ENCODE measurements around the gene RHBDD1.
"Not testable (repeated sequence)": the region's sequence is repeated elsewhere in the genome, so short reads cannot be mapped to it uniquely, and the experiment has no call there.

RHBDD1 gene

GRCh38 chr2:226829721-226830631 is 5.9 kb upstream of the RHBDD1 start:
- Mint-ChIP-seq H3K36me3 (peaks cover 19% of the 10 kb centered on the region), H3K27ac (peak overlapping the region; percentile 33)
- no peak for ATAC-seq

GRCh38 chr2:226831266-226831665 is 4.6 kb upstream of the RHBDD1 start:
- peaks cover 15% of the 10 kb centered on the region for H3K4me1 Mint-ChIP-seq
- no peaks in the 10 kb centered on the region for H3K9me3 Mint-ChIP-seq
- peaks cover 19% of the 10 kb centered on the region for H3K36me3 Mint-ChIP-seq
- no peak overlapping the region for H3K27ac Mint-ChIP-seq
- H3K4me3 Mint-ChIP-seq: no peak overlapping the region
- H3K27me3 Mint-ChIP-seq: no peaks in the 10 kb centered on the region
- ATAC-seq: no peak

More at GRCh38 chr2:226829721-226830631, 5.9 kb upstream of the RHBDD1 start:
- Mint-ChIP-seq H3K4me3 (no peak overlapping the region), H3K9me3 (no peaks in the 10 kb centered on the region), H3K4me1 (peaks cover 15% of the 10 kb centered on the region), H3K27me3 (no peaks in the 10 kb centered on the region)

GRCh38 chr2:226832061-226832460 is 3.8 kb upstream of the RHBDD1 start:
- H3K27ac Mint-ChIP-seq: no peak overlapping the region
- ATAC-seq: no peak
- peaks cover 19% of the 10 kb centered on the region for H3K36me3 Mint-ChIP-seq
- H3K27me3 Mint-ChIP-seq: no peaks in the 10 kb centered on the region
- peaks cover 19% of the 10 kb centered on the region for H3K4me1 Mint-ChIP-seq
- H3K4me3 Mint-ChIP-seq: no peak overlapping the region
- no peaks in the 10 kb centered on the region for H3K9me3 Mint-ChIP-seq

- Mint-ChIP-seq H3K36me3 (peaks cover 19% of the 10 kb centered on the region), H3K27ac (peak overlapping the region; percentile 99), H3K4me1 (peaks cover 36% of the 10 kb centered on the region), H3K4me3 (peak overlapping the region; percentile 87)
- not testable (repeated sequence) for ATAC-seq, H3K9me3 Mint-ChIP-seq, H3K27me3 Mint-ChIP-seq
Observed at GRCh38 chr2:226834880-226835279, 974 bp upstream of the RHBDD1 start.

- Mint-ChIP-seq H3K36me3 (peaks cover 24% of the 10 kb centered on the region), H3K27me3 (no peaks in the 10 kb centered on the region), H3K9me3 (no peaks in the 10 kb centered on the region), H3K4me3 (peak overlapping the region; percentile 87), H3K27ac (peak overlapping the region; percentile 99), H3K4me1 (peaks cover 38% of the 10 kb centered on the region)
- peak; percentile 31 for ATAC-seq
Observed at GRCh38 chr2:226835420-226835795, 446 bp upstream of the RHBDD1 start.

- H3K4me3 Mint-ChIP-seq: peak overlapping the region; percentile 87
- H3K27ac Mint-ChIP-seq: peak overlapping the region; percentile 99
- H3K27me3 Mint-ChIP-seq: no peaks in the 10 kb centered on the region
- peaks cover 19% of the 10 kb centered on the region for H3K36me3 Mint-ChIP-seq
- no peak for ATAC-seq
- no peaks in the 10 kb centered on the region for H3K9me3 Mint-ChIP-seq
- H3K4me1 Mint-ChIP-seq: peaks cover 44% of the 10 kb centered on the region
Observed at GRCh38 chr2:226836548-226836885, 663 bp downstream of the RHBDD1 start.

GRCh38 chr2:226837334-226837733 is 1.5 kb downstream of the RHBDD1 start:
- Mint-ChIP-seq H3K36me3 (peaks cover 14% of the 10 kb centered on the region), H3K4me3 (peak overlapping the region; percentile 87), H3K27ac (peak overlapping the region; percentile 99), H3K4me1 (peaks cover 48% of the 10 kb centered on the region), H3K9me3 (no peaks in the 10 kb centered on the region), H3K27me3 (no peaks in the 10 kb centered on the region)
- no peak for ATAC-seq

GRCh38 chr2:226837787-226838603 is 2.1 kb downstream of the RHBDD1 start:
- H3K36me3 Mint-ChIP-seq: peaks cover 10% of the 10 kb centered on the region
- H3K4me3 Mint-ChIP-seq: peak overlapping the region; percentile 87

GRCh38 chr2:226838722-226839121 is 2.9 kb downstream of the RHBDD1 start:
- Mint-ChIP-seq H3K27me3 (no peaks in the 10 kb centered on the region), H3K27ac (peak overlapping the region; percentile 99), H3K9me3 (no peaks in the 10 kb centered on the region), H3K4me1 (peaks cover 62% of the 10 kb centered on the region), H3K36me3 (peaks cover 14% of the 10 kb centered on the region), H3K4me3 (peak overlapping the region; percentile 58)
- ATAC-seq: no peak

More at GRCh38 chr2:226837787-226838603, 2.1 kb downstream of the RHBDD1 start:
- ATAC-seq: no peak
- no peaks in the 10 kb centered on the region for H3K9me3 Mint-ChIP-seq
- no peaks in the 10 kb centered on the region for H3K27me3 Mint-ChIP-seq
- H3K4me1 Mint-ChIP-seq: peaks cover 54% of the 10 kb centered on the region
- H3K27ac Mint-ChIP-seq: peak overlapping the region; percentile 99

GRCh38 chr2:226839161-226839560 is 3.3 kb downstream of the RHBDD1 start:
- Mint-ChIP-seq H3K27ac (peak overlapping the region; percentile 99), H3K9me3 (no peaks in the 10 kb centered on the region), H3K27me3 (no peaks in the 10 kb centered on the region), H3K4me3 (peak overlapping the region; percentile 80), H3K36me3 (peaks cover 18% of the 10 kb centered on the region), H3K4me1 (peaks cover 66% of the 10 kb centered on the region)
- no peak for ATAC-seq

GRCh38 chr2:226839951-226840350 is 4.1 kb downstream of the RHBDD1 start:
- Mint-ChIP-seq H3K4me1 (peaks cover 67% of the 10 kb centered on the region), H3K9me3 (no peaks in the 10 kb centered on the region), H3K27ac (peak overlapping the region; percentile 99), H3K27me3 (no peaks in the 10 kb centered on the region), H3K36me3 (peaks cover 18% of the 10 kb centered on the region), H3K4me3 (no peak overlapping the region)
- ATAC-seq: no peak

- ATAC-seq, H3K27me3 Mint-ChIP-seq, H3K9me3 Mint-ChIP-seq: not testable (repeated sequence)
- Mint-ChIP-seq H3K4me3 (peak overlapping the region; percentile 69), H3K4me1 (peaks cover 64% of the 10 kb centered on the region), H3K36me3 (peaks cover 18% of the 10 kb centered on the region), H3K27ac (peak overlapping the region; percentile 77)
Observed at GRCh38 chr2:226843001-226843400, 7.1 kb downstream of the RHBDD1 start.

- peaks cover 41% of the 10 kb centered on the region for H3K4me1 Mint-ChIP-seq
- H3K36me3 Mint-ChIP-seq: peaks cover 19% of the 10 kb centered on the region
- ATAC-seq: no peak
Observed at GRCh38 chr2:226845386-226846116, 9.7 kb downstream of the RHBDD1 start.

GRCh38 chr2:226847090-226847489 is 11.2 kb downstream of the RHBDD1 start:
- Mint-ChIP-seq H3K4me3 (no peak overlapping the region), H3K4me1 (peaks cover 42% of the 10 kb centered on the region), H3K9me3 (no peaks in the 10 kb centered on the region), H3K27me3 (no peaks in the 10 kb centered on the region), H3K27ac (no peak overlapping the region), H3K36me3 (peaks cover 24% of the 10 kb centered on the region)
- no peak for ATAC-seq

More at GRCh38 chr2:226845386-226846116, 9.7 kb downstream of the RHBDD1 start:
- Mint-ChIP-seq H3K9me3 (no peaks in the 10 kb centered on the region), H3K4me3 (no peak overlapping the region), H3K27me3 (no peaks in the 10 kb centered on the region), H3K27ac (no peak overlapping the region)

- Mint-ChIP-seq H3K4me3 (no peak overlapping the region), H3K27ac (no peak overlapping the region), H3K27me3 (no peaks in the 10 kb centered on the region), H3K36me3 (peaks cover 24% of the 10 kb centered on the region), H3K9me3 (no peaks in the 10 kb centered on the region), H3K4me1 (peaks cover 38% of the 10 kb centered on the region)
- ATAC-seq: no peak
Observed at GRCh38 chr2:226847511-226847910, 11.7 kb downstream of the RHBDD1 start.

Data from stimulated activated memory B cell treated with anti-CD40 and anti-IgM and Interleukin-4, amounts not matched to agents 10 μg/mL and 1 μg/mL and 100 μg/mL, for 72 hours (primary cell).